ENCODE results near the gene PDE8A. TPM values are rescaled to one million over a fixed set of nuclear protein-coding genes. Genes with fewer than 3 reads are reported as not detected.
A peak's percentile ranks its signal among the peaks of the same experiment; 100 is the strongest.

Gene PDE8A
- total RNA-seq, 1 experiment from 2014 or later = 65.9 TPM

- no peak overlapping the region for H3K4me3 Mint-ChIP-seq (ENCODE audit: low read depth, unreplicated experiment)
- H3K9me3 Mint-ChIP-seq (ENCODE audit: low read depth, unreplicated experiment) = no peaks in the 10 kb centered on the region
- BruUV-seq (replicated peaks) = no TSS peak
- no peaks in the 10 kb centered on the region for H3K27me3 Mint-ChIP-seq (ENCODE audit: unreplicated experiment)
- peaks cover 60% of the 10 kb centered on the region for H3K4me1 Mint-ChIP-seq (ENCODE audit: low read depth, unreplicated experiment)
- no peak for DNase-seq
- H3K36me3 Mint-ChIP-seq (ENCODE audit: insufficient read depth, unreplicated experiment) = peaks cover 15% of the 10 kb centered on the region
- TF ChIP-seq, protein P1, sequence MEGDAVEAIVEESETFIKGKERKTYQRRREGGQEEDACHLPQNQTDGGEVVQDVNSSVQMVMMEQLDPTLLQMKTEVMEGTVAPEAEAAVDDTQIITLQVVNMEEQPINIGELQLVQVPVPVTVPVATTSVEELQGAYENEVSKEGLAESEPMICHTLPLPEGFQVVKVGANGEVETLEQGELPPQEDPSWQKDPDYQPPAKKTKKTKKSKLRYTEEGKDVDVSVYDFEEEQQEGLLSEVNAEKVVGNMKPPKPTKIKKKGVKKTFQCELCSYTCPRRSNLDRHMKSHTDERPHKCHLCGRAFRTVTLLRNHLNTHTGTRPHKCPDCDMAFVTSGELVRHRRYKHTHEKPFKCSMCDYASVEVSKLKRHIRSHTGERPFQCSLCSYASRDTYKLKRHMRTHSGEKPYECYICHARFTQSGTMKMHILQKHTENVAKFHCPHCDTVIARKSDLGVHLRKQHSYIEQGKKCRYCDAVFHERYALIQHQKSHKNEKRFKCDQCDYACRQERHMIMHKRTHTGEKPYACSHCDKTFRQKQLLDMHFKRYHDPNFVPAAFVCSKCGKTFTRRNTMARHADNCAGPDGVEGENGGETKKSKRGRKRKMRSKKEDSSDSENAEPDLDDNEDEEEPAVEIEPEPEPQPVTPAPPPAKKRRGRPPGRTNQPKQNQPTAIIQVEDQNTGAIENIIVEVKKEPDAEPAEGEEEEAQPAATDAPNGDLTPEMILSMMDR (IDR thresholded peaks at IDR 0.05; ENCODE audit: unreplicated experiment) = no peak
- intact Hi-C loops (cut with micrococcal nuclease; ENCODE audit: unreplicated experiment) = no loop called here
- CTCF ChIA-PET = interaction anchor here (0.6 kb wide), 1 partner anchor 12 kb away, joined by 3 read pairs; no protein-coding TSS in a partner anchor
- no peak overlapping the region for H3K27ac Mint-ChIP-seq (ENCODE audit: unreplicated experiment)
Observed at GRCh38 chr15:84987949-84988624, 6.4 kb downstream of the PDE8A start.

DNA sequence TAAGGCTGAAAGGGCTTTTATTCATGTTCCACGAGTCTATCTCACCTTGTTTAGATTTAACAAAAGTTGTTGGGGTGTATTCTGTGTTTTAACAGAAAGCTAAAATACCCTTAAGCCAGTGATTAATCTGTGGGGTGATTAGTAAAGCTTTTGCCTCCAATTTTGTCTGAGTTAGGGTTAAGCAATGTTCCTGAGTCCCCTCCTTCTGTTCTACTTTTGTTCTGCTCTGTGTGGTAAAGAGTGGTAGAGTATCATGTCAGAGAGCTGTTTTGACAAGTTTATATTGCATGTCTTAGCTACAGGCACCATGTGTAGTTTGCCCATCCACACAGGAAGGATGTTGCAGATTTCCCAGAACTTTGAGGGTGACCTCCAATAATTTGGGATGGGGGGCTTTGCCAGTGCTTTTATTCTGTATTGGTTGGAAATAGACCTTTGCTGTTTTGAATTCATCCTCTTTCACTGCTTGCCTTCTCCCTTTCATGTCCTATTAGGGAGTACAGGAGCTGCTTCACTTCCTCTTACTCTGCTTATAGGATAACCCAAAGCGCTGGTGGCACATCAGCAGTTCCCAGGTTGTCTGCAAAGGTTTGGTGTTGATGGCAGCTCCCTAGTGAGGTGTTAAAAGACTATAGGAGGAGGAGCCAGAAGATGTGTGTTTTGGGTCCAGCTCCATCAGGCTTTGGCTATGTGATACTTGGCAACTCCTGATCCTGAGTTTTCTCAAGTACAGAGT lies 7.4 kb downstream of the PDE8A start:
- CTCF ChIA-PET = interaction anchor here (1.0 kb wide), 1 partner anchor 8 kb away, joined by 4 read pairs; no protein-coding TSS in a partner anchor

DNA sequence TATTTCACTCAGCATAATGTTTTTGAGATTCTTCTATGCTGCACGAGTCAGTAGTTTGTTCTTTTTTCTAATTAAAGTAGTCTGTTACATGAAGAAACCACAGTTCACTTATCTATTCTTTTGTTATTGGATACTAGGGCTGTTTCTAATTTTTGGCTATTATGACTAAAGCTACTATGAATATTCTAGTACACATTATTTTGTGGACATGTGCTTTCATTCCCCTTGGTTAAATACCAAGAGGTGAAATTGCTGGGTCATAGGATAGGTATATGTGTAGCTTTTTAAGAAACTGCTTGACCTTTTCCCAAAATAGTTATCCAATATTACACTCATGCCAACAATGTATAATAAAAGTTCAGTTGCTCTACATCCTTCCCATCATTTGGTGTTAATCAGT lies 8.9 kb downstream of the PDE8A start:
- DNase-seq = no peak
- Mint-ChIP-seq H3K36me3 (ENCODE audit: insufficient read depth, unreplicated experiment) (peaks cover 7% of the 10 kb centered on the region), H3K27ac (ENCODE audit: unreplicated experiment) (no peak overlapping the region), H3K4me1 (ENCODE audit: low read depth, unreplicated experiment) (peaks cover 58% of the 10 kb centered on the region), H3K27me3 (ENCODE audit: unreplicated experiment) (no peaks in the 10 kb centered on the region), H3K4me3 (ENCODE audit: low read depth, unreplicated experiment) (no peak overlapping the region), H3K9me3 (ENCODE audit: low read depth, unreplicated experiment) (no peaks in the 10 kb centered on the region)
- BruUV-seq (replicated peaks) = no TSS peak
- intact Hi-C loops (cut with micrococcal nuclease; ENCODE audit: unreplicated experiment) = no loop called here
- CTCF ChIA-PET = no interaction called here
- TF ChIP-seq, protein P1 (IDR thresholded peaks at IDR 0.05; ENCODE audit: unreplicated experiment) = no peak

More for the DNA sequence above, 7.4 kb downstream of the PDE8A start:
- TF ChIP-seq, protein P1 (IDR thresholded peaks at IDR 0.05; ENCODE audit: unreplicated experiment) = no peak
- Mint-ChIP-seq H3K4me3 (ENCODE audit: low read depth, unreplicated experiment) (no peak overlapping the region), H3K36me3 (ENCODE audit: insufficient read depth, unreplicated experiment) (peaks cover 7% of the 10 kb centered on the region), H3K27ac (ENCODE audit: unreplicated experiment) (no peak overlapping the region), H3K9me3 (ENCODE audit: low read depth, unreplicated experiment) (no peaks in the 10 kb centered on the region), H3K4me1 (ENCODE audit: low read depth, unreplicated experiment) (peaks cover 66% of the 10 kb centered on the region), H3K27me3 (ENCODE audit: unreplicated experiment) (no peaks in the 10 kb centered on the region)
- intact Hi-C loops (cut with micrococcal nuclease; ENCODE audit: unreplicated experiment) = no loop called here
- DNase-seq = no peak
- BruUV-seq (replicated peaks) = no TSS peak

- intact Hi-C loops (cut with micrococcal nuclease; ENCODE audit: unreplicated experiment) = no loop called here
- Mint-ChIP-seq H3K27ac (ENCODE audit: unreplicated experiment) (peak overlapping the region; percentile 37), H3K27me3 (ENCODE audit: unreplicated experiment) (no peaks in the 10 kb centered on the region), H3K36me3 (ENCODE audit: insufficient read depth, unreplicated experiment) (peaks cover 7% of the 10 kb centered on the region), H3K4me3 (ENCODE audit: low read depth, unreplicated experiment) (no peak overlapping the region), H3K4me1 (ENCODE audit: low read depth, unreplicated experiment) (peaks cover 52% of the 10 kb centered on the region), H3K9me3 (ENCODE audit: low read depth, unreplicated experiment) (no peaks in the 10 kb centered on the region)
- no peak for DNase-seq
- BruUV-seq (replicated peaks) = no TSS peak
- CTCF ChIA-PET = interaction anchor here (1.4 to 1.6 kb wide), 2 partner anchors 12 to 39 kb away, joined by 4 to 7 read pairs; no protein-coding TSS in a partner anchor
- TF ChIP-seq, protein P1 (IDR thresholded peaks at IDR 0.05; ENCODE audit: unreplicated experiment) = no peak
Observed at GRCh38 chr15:84991014-84991712, 9.5 kb downstream of the PDE8A start.

All from Calu3 (cell line).